ENCODE results near the gene RAPGEF2.

DNA sequence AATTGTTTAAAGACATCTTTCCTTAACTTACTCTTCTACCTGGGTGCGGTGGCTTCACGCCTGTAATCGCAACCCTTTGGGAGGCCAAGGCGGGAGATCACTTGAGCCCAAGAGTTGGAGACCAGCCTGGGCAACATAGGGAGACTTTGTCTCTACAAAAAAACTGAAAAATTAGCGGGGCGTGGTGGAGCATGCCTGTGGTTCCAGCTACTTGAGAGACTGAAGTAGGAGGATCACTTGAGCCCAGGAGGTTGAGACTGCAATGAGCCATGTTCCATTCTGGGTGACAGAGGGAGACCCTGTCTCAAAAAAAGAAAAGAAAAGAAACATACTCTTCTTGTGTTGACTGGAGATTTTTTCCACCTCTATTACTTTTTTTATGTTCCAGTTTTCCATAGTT, 181.9 kb downstream of the RAPGEF2 start:
- TF ChIP-seq, protein P1, sequence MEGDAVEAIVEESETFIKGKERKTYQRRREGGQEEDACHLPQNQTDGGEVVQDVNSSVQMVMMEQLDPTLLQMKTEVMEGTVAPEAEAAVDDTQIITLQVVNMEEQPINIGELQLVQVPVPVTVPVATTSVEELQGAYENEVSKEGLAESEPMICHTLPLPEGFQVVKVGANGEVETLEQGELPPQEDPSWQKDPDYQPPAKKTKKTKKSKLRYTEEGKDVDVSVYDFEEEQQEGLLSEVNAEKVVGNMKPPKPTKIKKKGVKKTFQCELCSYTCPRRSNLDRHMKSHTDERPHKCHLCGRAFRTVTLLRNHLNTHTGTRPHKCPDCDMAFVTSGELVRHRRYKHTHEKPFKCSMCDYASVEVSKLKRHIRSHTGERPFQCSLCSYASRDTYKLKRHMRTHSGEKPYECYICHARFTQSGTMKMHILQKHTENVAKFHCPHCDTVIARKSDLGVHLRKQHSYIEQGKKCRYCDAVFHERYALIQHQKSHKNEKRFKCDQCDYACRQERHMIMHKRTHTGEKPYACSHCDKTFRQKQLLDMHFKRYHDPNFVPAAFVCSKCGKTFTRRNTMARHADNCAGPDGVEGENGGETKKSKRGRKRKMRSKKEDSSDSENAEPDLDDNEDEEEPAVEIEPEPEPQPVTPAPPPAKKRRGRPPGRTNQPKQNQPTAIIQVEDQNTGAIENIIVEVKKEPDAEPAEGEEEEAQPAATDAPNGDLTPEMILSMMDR (IDR thresholded peaks at IDR 0.05; ENCODE audit: low read depth, low read length), result no peak
- no peak for TF ChIP-seq POLR2A (IDR thresholded peaks at IDR 0.05; ENCODE audit: extremely low read depth, insufficient read length)
- TF ChIP-seq, protein P2, sequence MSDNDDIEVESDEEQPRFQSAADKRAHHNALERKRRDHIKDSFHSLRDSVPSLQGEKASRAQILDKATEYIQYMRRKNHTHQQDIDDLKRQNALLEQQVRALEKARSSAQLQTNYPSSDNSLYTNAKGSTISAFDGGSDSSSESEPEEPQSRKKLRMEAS (IDR thresholded peaks at IDR 0.05; ENCODE audit: low read depth, low read length), result no peak

Measured in NB4 (cell line).